OCI-LY3 (cell line): ENCODE measurements around the gene ATP8A2.

Source experiments
- H2AFZ ChIP-seq: fragments of 200-600, 300-600 bp; shearing (Covaris generic); 2 replicates; pipeline ENCODE4 v1.6.0; 2014; ENCODE audit warnings: antibody characterized with exemption, low read depth, low read length
- H3K27ac ChIP-seq: fragments of 200-600, 300-600 bp; sonication (generic); 2 replicates; pipeline ENCODE4 v1.5.1; 2014; ENCODE audit warnings: mild to moderate bottlenecking, low read length, moderate library complexity, mixed read lengths
- H3K27me3 ChIP-seq: fragments of 200-600, 300-600 bp; sonication (generic); 2 replicates; pipeline ENCODE4 v1.6.1; 2014; ENCODE audit warnings: low read depth, low read length, mixed read lengths
- H3K36me3 ChIP-seq: fragments of 200-600, 300-600 bp; sonication (generic); replicated peaks from 2 replicates; pipeline ENCODE3; 2014; ENCODE audit warnings: low read depth, low read length, mixed read lengths
- H3K4me1 ChIP-seq: fragments of 300-600, 200-600 bp; sonication (generic); 2 replicates; pipeline ENCODE4 v1.6.1; 2014; ENCODE audit warnings: low read length, mixed read lengths
- H3K4me2 ChIP-seq: fragments of 200-600, 300-600 bp; sonication (generic); 2 replicates; pipeline ENCODE4 v1.6.1; 2014; ENCODE audit warnings: low read length, mixed read lengths
- H3K4me3 ChIP-seq: fragments of 300-600, 200-600 bp; sonication (generic); 2 replicates; pipeline ENCODE4 v1.5.1; 2014; ENCODE audit warnings: antibody characterized with exemption, mild to moderate bottlenecking, low read length, moderate library complexity
- H3K79me2 ChIP-seq: fragments of 300-600, 200-600 bp; shearing (Covaris generic); 2 replicates; pipeline ENCODE4 v1.6.1; 2014; ENCODE audit warnings: mild to moderate bottlenecking, low read length, mixed read lengths
- H3K9ac ChIP-seq: fragments of 300-600, 200-600 bp; shearing (Covaris generic); 2 replicates; pipeline ENCODE4 v1.6.0; 2014; ENCODE audit warnings: mild to moderate bottlenecking, low read length, moderate library complexity
- H3K9me3 ChIP-seq: fragments of 200-600, 300-600 bp; shearing (Covaris generic); 2 replicates; pipeline ENCODE4 v1.6.1; 2014; ENCODE audit warnings: low read length, mixed read lengths; ENCODE audit not compliant: insufficient read depth
- H4K20me1 ChIP-seq: fragments of 200-600, 300-600 bp; sonication (generic); 2 replicates; pipeline ENCODE4 v1.6.1; 2016; ENCODE audit warnings: low read length, mixed read lengths; ENCODE audit not compliant: insufficient read depth
- CTCF ChIP-seq: fragments of 200-600, 300-600 bp; sonication (generic); IDR thresholded peaks from 2 replicates; pipeline ENCODE4 v1.5.1; 2014; ENCODE audit warnings: antibody characterized with exemption, low read length, low read depth
- EZH2phosphoT487 ChIP-seq: fragments of 200-600 bp; shearing (Covaris generic); IDR thresholded peaks from 2 replicates; pipeline ENCODE4 v1.6.1; 2018; ENCODE audit warnings: antibody characterized with exemption, mixed run types, low read depth

The ATP8A2 gene

GRCh38 chr13:25432691-25433090 lies 60.9 kb downstream of the ATP8A2 start:
- no peak overlapping the region for H3K27ac ChIP-seq
- peaks cover 27% of the 10 kb centered on the region for H3K27me3 ChIP-seq
- no peak overlapping the region for H3K9ac ChIP-seq
- H3K36me3 ChIP-seq: no peaks in the 10 kb centered on the region
- TF ChIP-seq EZH2phosphoT487 (no peak), CTCF (no peak)
- H3K79me2 ChIP-seq: no peaks in the 10 kb centered on the region
- no peaks in the 10 kb centered on the region for H3K9me3 ChIP-seq
- no peak overlapping the region for H3K4me2 ChIP-seq
- H3K4me1 ChIP-seq: no peaks in the 10 kb centered on the region
- no peaks in the 10 kb centered on the region for H4K20me1 ChIP-seq
- no peak overlapping the region for H2AFZ ChIP-seq
- H3K4me3 ChIP-seq: no peak overlapping the region

- Histone ChIP-seq H3K9me3 (no peaks in the 10 kb centered on the region), H3K79me2 (no peaks in the 10 kb centered on the region), H3K4me3 (no peak overlapping the region), H3K27me3 (peaks cover 66% of the 10 kb centered on the region), H3K4me1 (peaks cover 9% of the 10 kb centered on the region), H2AFZ (no peak overlapping the region), H3K27ac (no peak overlapping the region), H3K9ac (no peak overlapping the region), H3K36me3 (no peaks in the 10 kb centered on the region), H3K4me2 (no peak overlapping the region), H4K20me1 (no peaks in the 10 kb centered on the region)
- no peak for TF ChIP-seq CTCF
- no peak for TF ChIP-seq EZH2phosphoT487
Observed at GRCh38 chr13:25440061-25440460, 68.3 kb downstream of the ATP8A2 start.

GRCh38 chr13:25446261-25446660 lies 74.5 kb downstream of the ATP8A2 start:
- H3K9ac ChIP-seq: no peak overlapping the region
- no peak overlapping the region for H3K27ac ChIP-seq

GRCh38 chr13:25447396-25447795 lies 75.6 kb downstream of the ATP8A2 start:
- TF ChIP-seq CTCF (peak; percentile 10; the same call in 1 of the 2 replicates), EZH2phosphoT487 (no peak)
- no peaks in the 10 kb centered on the region for H3K36me3 ChIP-seq
- H2AFZ ChIP-seq: no peak overlapping the region
- H4K20me1 ChIP-seq: no peaks in the 10 kb centered on the region
- H3K4me3 ChIP-seq: no peak overlapping the region
- peaks cover 56% of the 10 kb centered on the region for H3K27me3 ChIP-seq
- H3K79me2 ChIP-seq: no peaks in the 10 kb centered on the region
- no peaks in the 10 kb centered on the region for H3K9me3 ChIP-seq
- H3K4me1 ChIP-seq: no peaks in the 10 kb centered on the region
- no peak overlapping the region for H3K9ac ChIP-seq
- H3K4me2 ChIP-seq: no peak overlapping the region
- H3K27ac ChIP-seq: no peak overlapping the region

More at GRCh38 chr13:25446261-25446660, 74.5 kb downstream of the ATP8A2 start:
- TF ChIP-seq EZH2phosphoT487 (no peak), CTCF (no peak)
- H4K20me1 ChIP-seq: no peaks in the 10 kb centered on the region
- H3K79me2 ChIP-seq: no peaks in the 10 kb centered on the region
- peaks cover 64% of the 10 kb centered on the region for H3K27me3 ChIP-seq
- H3K4me1 ChIP-seq: no peaks in the 10 kb centered on the region
- H3K4me3 ChIP-seq: no peak overlapping the region
- H2AFZ ChIP-seq: no peak overlapping the region
- no peak overlapping the region for H3K4me2 ChIP-seq
- no peaks in the 10 kb centered on the region for H3K9me3 ChIP-seq
- no peaks in the 10 kb centered on the region for H3K36me3 ChIP-seq
